HepG2 (cell line): ENCODE results near the gene SUPT6H. TPM values are rescaled to one million over a fixed set of nuclear protein-coding genes. Genes with fewer than 3 reads are reported as not detected.

ENCODE experiments used
- ATAC-seq: fragments of 200-7000 bp; cut with Tn5 transposase; 3 replicates; pipeline ENCODE4 v1.9.1; 2020; ENCODE audit warnings: mild to moderate bottlenecking, moderate library complexity
- BruUV-seq: library from RNA; stranded (reverse); fragments of 400-500 nt; replicated peaks from 2 replicates; lab custom pipeline; 2021; lab: Mats Ljungman, UMichigan
- CTCF ChIA-PET: fragments of 300-600 bp; formaldehyde crosslinking; extraction: SDS; loops from one replicate; lab custom pipeline; 2021; ENCODE audit warnings: low total read pairs, inconsistent platforms, low intra/inter-chr PET ratio; lab: Yijun Ruan, JAX
- POLR2A ChIA-PET: fragments of 350-600 bp; sonication (Branson Sonifier 250); formaldehyde crosslinking; loops from one replicate; lab custom pipeline; 2020; ENCODE audit warnings: antibody characterized with exemption, inconsistent platforms; lab: Yijun Ruan, JAX
- DNase-seq: peaks from one replicate; pipeline ENCODE4 v3.0.0-alpha.2; 2015; ENCODE audit warnings: low spot score
- FAIRE-seq: peaks from 3 replicates; lab custom pipeline; 2011; peaks lifted over from hg19 to GRCh38; lab: Jason Lieb, UNC
- H2AFZ ChIP-seq: one replicate; pipeline ENCODE4 v1.6.1; 2011; ENCODE audit warnings: low read length, inconsistent platforms
- H3K27ac ChIP-seq: fragments of 300-600 bp; 3 replicates; pipeline ENCODE4 v1.8.0; 2011; ENCODE audit warnings: mixed run types, mild to moderate bottlenecking, mixed read lengths, low read length, inconsistent platforms; ENCODE audit not compliant: insufficient read depth; ENCODE audit errors: extremely low read length
- H3K27me3 ChIP-seq, 2 experiments: fragments of 200-600 bp in 1 of 2; 2 replicates in 1 of 2; 3 replicates in 1 of 2; pipeline versions ENCODE4 v1.6.0 to v1.8.0; 2011; ENCODE audit warnings: low read length in 2 of 2, mild to moderate bottlenecking in 2 of 2, moderate library complexity in 2 of 2, inconsistent platforms in 1 of 2; ENCODE audit not compliant: insufficient read depth in 2 of 2, control insufficient read depth in 1 of 2
- H3K36me3 ChIP-seq, 2 experiments: fragments of 200-600 bp in 1 of 2; replicated peaks in 1 of 2; 2 replicates in 1 of 2; 3 replicates in 1 of 2; pipeline versions ENCODE4 v1.5.1 to v1.8.0; 2011; ENCODE audit warnings: low read length in 2 of 2, inconsistent platforms in 1 of 2; ENCODE audit not compliant: insufficient read depth in 2 of 2, control insufficient read depth in 1 of 2
- H3K4me1 ChIP-seq: 2 replicates; pipeline ENCODE4 v1.5.1; 2012; ENCODE audit warnings: low read length, inconsistent platforms; ENCODE audit not compliant: insufficient read depth
- H3K4me2 ChIP-seq: 2 replicates; pipeline ENCODE4 v1.6.0; 2011; ENCODE audit warnings: low read depth, low read length, inconsistent platforms
- H3K4me3 ChIP-seq, 3 experiments: fragments of 200-600 bp in 1 of 3; sonication (generic), shearing (Covaris generic) in 1 of 3; replicated peaks in 1 of 3; 2 replicates each; pipeline ENCODE4 v1.5.1; 2011 to 2016; ENCODE audit warnings: low read length in 3 of 3, inconsistent platforms in 2 of 3, low read depth in 2 of 3, mild to moderate bottlenecking in 2 of 3, control low read depth in 1 of 3, mixed read lengths in 1 of 3; ENCODE audit not compliant: insufficient read depth in 1 of 3
- H3K79me2 ChIP-seq: one replicate; pipeline ENCODE4 v1.6.1; 2011; ENCODE audit warnings: low read length, inconsistent platforms; ENCODE audit not compliant: insufficient read depth
- H3K9ac ChIP-seq: 2 replicates; pipeline ENCODE4 v1.6.0; 2011; ENCODE audit warnings: mild to moderate bottlenecking, low read depth, low read length, inconsistent platforms; ENCODE audit not compliant: insufficient read depth
- H3K9me3 ChIP-seq: 2 replicates; pipeline ENCODE4 v1.5.1; 2012; ENCODE audit warnings: mild to moderate bottlenecking, low read length
- H4K20me1 ChIP-seq: 2 replicates; pipeline ENCODE4 v1.6.0; 2011; ENCODE audit warnings: inconsistent platforms, mild to moderate bottlenecking, low read length, moderate library complexity; ENCODE audit not compliant: insufficient read depth
- DDIT3 ChIP-seq: sonication (generic); formaldehyde crosslinking; IDR thresholded peaks from 2 replicates; pipeline ENCODE4 v1.4.0; 2020; ENCODE audit warnings: mild to moderate bottlenecking, missing genetic modification reagents
- MAFK ChIP-seq, 2 experiments: IDR thresholded peaks in 1 of 2; conservative IDR thresholded peaks in 1 of 2; 2 replicates each; pipeline ENCODE4 v1.6.1; 2011; ENCODE audit warnings: improper control_type of control experiment in 2 of 2, low read length in 2 of 2
- MLX ChIP-seq: IDR thresholded peaks from 2 replicates; pipeline ENCODE4 v1.6.1; 2016
- PHF20 ChIP-seq: sonication (generic); formaldehyde crosslinking; IDR thresholded peaks from 2 replicates; pipeline ENCODE4 v1.5.0; 2020; ENCODE audit warnings: mild to moderate bottlenecking, missing genetic modification reagents
- PLRG1 ChIP-seq: fragments of 450-650 bp; conservative IDR thresholded peaks from 2 replicates; pipeline ENCODE4 v1.6.1; 2016
- RNF2 ChIP-seq: fragments of 450-650 bp; conservative IDR thresholded peaks from 2 replicates; pipeline ENCODE4 v1.6.1; 2016; ENCODE audit warnings: low read depth
- SALL1 ChIP-seq: sonication (generic); formaldehyde crosslinking; IDR thresholded peaks from 2 replicates; pipeline ENCODE4 v1.8.0; 2022; ENCODE audit warnings: mild to moderate bottlenecking, missing genetic modification reagents
- ZBTB38 ChIP-seq: sonication (generic); formaldehyde crosslinking; IDR thresholded peaks from 2 replicates; pipeline ENCODE4 v1.5.1; 2020; ENCODE audit warnings: mild to moderate bottlenecking, missing genetic modification reagents
- ZNF253 ChIP-seq: sonication (generic); formaldehyde crosslinking; IDR thresholded peaks from 2 replicates; pipeline ENCODE4 v1.8.0; 2022; ENCODE audit warnings: mild to moderate bottlenecking, missing genetic modification reagents, borderline replicate concordance
- ZNF770 ChIP-seq: sonication (generic); formaldehyde crosslinking; IDR thresholded peaks from 2 replicates; pipeline ENCODE4 v1.5.0; 2020; ENCODE audit warnings: mild to moderate bottlenecking, missing genetic modification reagents
- ZNF775 ChIP-seq: sonication (generic); formaldehyde crosslinking; IDR thresholded peaks from 2 replicates; pipeline ENCODE4 v1.4.0; 2020; ENCODE audit warnings: missing genetic modification reagents, mild to moderate bottlenecking, moderate library complexity, borderline replicate concordance
- ZNF879 ChIP-seq: sonication (generic); formaldehyde crosslinking; IDR thresholded peaks from 2 replicates; pipeline ENCODE4 v1.8.1; 2023; ENCODE audit warnings: missing genetic modification reagents
- WGBS: methylation state at CpG from one replicate; pipeline ENCODE4 v1.1.6; 2017; ENCODE audit warnings: low lambda C conversion rate; 5-methylcytosine and 5-hydroxymethylcytosine counted together
- in situ Hi-C: cut with HindIII; loops from 2 replicates; pipeline ENCODE4 v1.10.0; 2017; ENCODE audit warnings: low pct_unique_long_range_greater_than_20kb; ENCODE audit not compliant: extremely low pct_ligation_motif_present
- intact Hi-C: fragments of 100-400 bp; cut with micrococcal nuclease; formaldehyde crosslinking; loops from one replicate; pipeline ENCODE4 v1.10.0; 2022; ENCODE audit not compliant: unreplicated experiment
- polyA plus RNA-seq, 8 experiments: library from polyadenylated mRNA; depleted of rRNA in 3 of 8; stranded (reverse) in 7 of 8; unstranded in 1 of 8; fragments of >200 nt; fragmentation: Illumina TruSeq in 4 of 8; extraction: Trizol in 4 of 8; gene quantifications; 2 replicates each; pipeline versions ENCODE4 v1.2.1 to v1.2.3, GENCODE V29; 2011 to 2016; ENCODE audit warnings: low read depth in 4 of 8, missing spikeins in 1 of 8, mixed read lengths in 1 of 8; ENCODE audit not compliant: insufficient read depth in 1 of 8
- total RNA-seq, 5 experiments: library from RNA; depleted of rRNA; stranded (reverse); fragments of >200 nt; fragmentation: Illumina TruSeq; extraction: Trizol; gene quantifications; 2 replicates each; pipeline ENCODE4 v1.2.3, GENCODE V29; 2016; ENCODE audit warnings: low read depth in 1 of 5
- TF ChIP-seq, protein P1 (sequence below): sonication (generic); formaldehyde crosslinking; IDR thresholded peaks from 2 replicates; pipeline ENCODE4 v1.4.0; 2020; ENCODE audit warnings: missing genetic modification reagents

The SUPT6H gene
- total and polyA plus RNA-seq, 2 of the 13 experiments (the other 11 are each of a cell fraction or from before 2014, with no cell fraction given) = 32.7 to 39.9 TPM

DNA sequence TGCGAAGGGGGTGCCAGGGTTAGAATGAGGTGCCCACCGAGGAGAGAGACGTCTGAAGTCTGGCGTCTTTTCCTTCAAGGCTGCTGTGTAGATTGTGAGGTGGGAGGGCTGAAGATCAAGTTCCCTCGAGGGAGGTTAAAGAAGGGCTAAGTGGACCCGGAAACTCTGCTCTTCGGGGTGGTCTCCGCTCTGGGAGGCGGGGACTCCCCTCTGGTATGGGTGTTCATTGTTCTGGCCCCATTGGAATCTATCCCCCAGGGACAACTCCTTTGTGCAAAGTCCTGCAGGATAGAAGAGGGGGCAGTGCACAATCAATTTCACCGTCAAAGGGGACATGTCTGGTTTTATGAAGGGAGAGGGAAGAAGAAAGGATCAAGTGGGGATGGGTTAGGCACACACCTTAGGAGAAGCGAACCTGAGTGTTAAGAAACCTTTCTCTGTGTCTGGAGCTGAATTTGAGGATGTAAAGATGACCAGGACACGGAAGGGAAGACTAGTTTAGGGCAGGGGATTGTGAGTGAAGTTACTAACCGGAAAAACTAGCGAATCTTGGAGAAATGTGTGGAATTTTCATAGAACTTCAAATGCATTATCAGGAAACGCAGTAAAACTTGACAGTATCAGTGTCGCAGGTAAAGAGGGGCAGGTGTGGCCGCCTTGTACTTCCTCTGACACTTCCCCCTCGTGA is 56.5 kb downstream of the SUPT6H start:
- Histone ChIP-seq H3K9me3 (no peaks in the 10 kb centered on the region), H4K20me1 (peaks cover 29% of the 10 kb centered on the region)
- BruUV-seq = no TSS peak
- in situ Hi-C loops = loop anchor here (5.0 kb wide), 1 partner anchor 71 kb away; the partner anchor contains the start of gene BLTP2
- POLR2A ChIA-PET = interaction anchor here (1.9 to 4.2 kb wide), 4 partner anchors 10 to 233 kb away, joined by 26 to 220 read pairs (median 78); partner anchors contain the start of genes NEK8, PHF12, PROCA1 and TRAF4
- no peak for TF ChIP-seq ZNF879 (CRISPR knock-in tag)
- TF ChIP-seq ZNF775 (CRISPR knock-in tag) = no peak
- TF ChIP-seq DDIT3 (CRISPR knock-in tag) = no peak
- no peak for TF ChIP-seq RNF2
- TF ChIP-seq, all 625 proteins: peak for 0
- ATAC-seq (no peak), FAIRE-seq (peak; percentile 12), DNase-seq (no peak)
- Histone ChIP-seq H3K4me3 (peak overlapping the region in 2 of 3 experiments; percentile 50 to 97; a peak in 1 of 6 replicates), H3K9ac (peak overlapping the region; percentile 98), H3K36me3 (peaks cover 7 to 26% of the 10 kb centered on the region in 2 experiments; a peak in 4 of 5 replicates), H2AFZ (no peak overlapping the region), H3K27me3 (peaks cover 2 to 3% of the 10 kb centered on the region in 2 experiments; a peak in 3 of 5 replicates), H3K4me1 (peaks cover 47% of the 10 kb centered on the region), H3K79me2 (peaks cover 35% of the 10 kb centered on the region), H3K27ac (peak overlapping the region; percentile 89), H3K4me2 (peak overlapping the region; percentile 73)
- CTCF ChIA-PET = no interaction called here
- 76% methylated on average over 18 of the region's 18 CpGs for WGBS
- intact Hi-C loops = no loop called here

- WGBS = 37% methylated on average over 18 of the region's 18 CpGs
- H2AFZ ChIP-seq = peak overlapping the region; percentile 50
- H3K79me2 ChIP-seq = peaks cover 36% of the 10 kb centered on the region
- H3K9ac ChIP-seq = peak overlapping the region; percentile 98
- peak overlapping the region; percentile 50 to 97 (median 96); a peak in 5 of 6 replicates for H3K4me3 ChIP-seq
- peak overlapping the region; percentile 73 for H3K4me2 ChIP-seq
- ChIA-PET CTCF (no interaction called here), POLR2A (interaction anchor here (0.6 to 4.2 kb wide), 31 partner anchors 10 to 459 kb away, joined by 3 to 220 read pairs (median 6); partner anchors contain the start of genes BLTP2, DHRS13, FAM222B and NEK8)
- peak overlapping the region; percentile 89 for H3K27ac ChIP-seq
- ATAC-seq (no peak), DNase-seq (no peak), FAIRE-seq (no peak)
- in situ Hi-C loops = loop anchor here (5.0 kb wide), 1 partner anchor 72 kb away; the partner anchor contains the start of gene BLTP2
- peaks cover 8 to 30% of the 10 kb centered on the region in 2 experiments; a peak in 4 of 5 replicates for H3K36me3 ChIP-seq
- BruUV-seq = no TSS peak
- peaks cover 51% of the 10 kb centered on the region for H3K4me1 ChIP-seq
- intact Hi-C loops = no loop called here
- H3K9me3 ChIP-seq = no peaks in the 10 kb centered on the region
- peaks cover 33% of the 10 kb centered on the region for H4K20me1 ChIP-seq
- peaks cover 2 to 3% of the 10 kb centered on the region in 2 experiments; a peak in 3 of 5 replicates for H3K27me3 ChIP-seq
- TF ChIP-seq SALL1 (CRISPR knock-in tag) (0 out of 2 replicates have a peak, but pooled peaks have one; percentile 48), ZNF253 (CRISPR knock-in tag) (no peak), PLRG1 (no peak), ZBTB38 (CRISPR knock-in tag) (peak; percentile 66; the same call in 1 of the 2 replicates), MLX (CRISPR knock-in tag) (no peak), PHF20 (CRISPR knock-in tag) (peak; percentile 38; the same call in 1 of the 2 replicates), MAFK (conservative IDR thresholded peaks at IDR 0.05 in 1 of 2, IDR thresholded peaks at IDR 0.05 in 1 of 2; ENCODE audit: low read length in 2 of 2) (no peak), ZNF770 (CRISPR knock-in tag) (peak; percentile 81)
- TF ChIP-seq, protein P1, sequence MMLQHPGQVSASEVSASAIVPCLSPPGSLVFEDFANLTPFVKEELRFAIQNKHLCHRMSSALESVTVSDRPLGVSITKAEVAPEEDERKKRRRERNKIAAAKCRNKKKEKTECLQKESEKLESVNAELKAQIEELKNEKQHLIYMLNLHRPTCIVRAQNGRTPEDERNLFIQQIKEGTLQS (CRISPR knock-in tag) = 0 out of 2 replicates have a peak, but pooled peaks have one; percentile 35
Measured at GRCh38 chr17:28719021-28719433, 57.0 kb downstream of the SUPT6H start.
